Measurements from ENCODE around the gene CCDC198.

CCDC198 gene

GRCh38 chr14:57493467-57494181, at the start of gene CCDC198:
CCDC198 (minus strand) TSS chr14:57493857; CDS start chr14:57493715, 142 bp downstream.
- in situ Hi-C loops (cut with HindIII; ENCODE audit: low sequenced_read_pairs), result loop anchor here (25.0 kb wide), 1 partner anchor 569 kb away; no protein-coding TSS in a partner anchor
- TF ChIP-seq CTCF (IDR thresholded peaks at IDR 0.05; ENCODE audit: low read depth, low read length, missing control alignments), result no peak
- no peak for DNase-seq (ENCODE audit: low read depth)

GRCh38 chr14:57533214-57533613, 39.6 kb upstream of the CCDC198 start:
- peak; percentile 2 for DNase-seq (ENCODE audit: low read depth)
- H3K4me3 ChIP-seq (ENCODE audit: low read depth, low read length), result no peak overlapping the region
- in situ Hi-C loops (cut with HindIII; ENCODE audit: low sequenced_read_pairs), result no loop called here
- peak; percentile 43 for TF ChIP-seq CTCF (IDR thresholded peaks at IDR 0.05; ENCODE audit: low read depth, low read length, missing control alignments)

More at GRCh38 chr14:57493467-57494181, at the start of gene CCDC198:
- no peak within 1 kb of the TSS for H3K4me3 ChIP-seq (ENCODE audit: low read depth, low read length)

GRCh38 chr14:57530571-57530970, 36.9 kb upstream of the CCDC198 start:
- in situ Hi-C loops (cut with HindIII; ENCODE audit: low sequenced_read_pairs), result no loop called here
- DNase-seq (ENCODE audit: low read depth), result no peak
- no peak for TF ChIP-seq CTCF (IDR thresholded peaks at IDR 0.05; ENCODE audit: low read depth, low read length, missing control alignments)
- no peak overlapping the region for H3K4me3 ChIP-seq (ENCODE audit: low read depth, low read length)

- no peak overlapping the region for H3K4me3 ChIP-seq (ENCODE audit: low read depth, low read length)
- in situ Hi-C loops (cut with HindIII; ENCODE audit: low sequenced_read_pairs), result no loop called here
- TF ChIP-seq CTCF (IDR thresholded peaks at IDR 0.05; ENCODE audit: low read depth, low read length, missing control alignments), result no peak
- no peak for DNase-seq (ENCODE audit: low read depth)
Observed at GRCh38 chr14:57526942-57527341, 33.3 kb upstream of the CCDC198 start.

- no peak for TF ChIP-seq CTCF (IDR thresholded peaks at IDR 0.05; ENCODE audit: low read depth, low read length, missing control alignments)
- in situ Hi-C loops (cut with HindIII; ENCODE audit: low sequenced_read_pairs), result no loop called here
- no peak for DNase-seq (ENCODE audit: low read depth)
- H3K4me3 ChIP-seq (ENCODE audit: low read depth, low read length), result no peak overlapping the region
Observed at GRCh38 chr14:57519043-57519442, 25.4 kb upstream of the CCDC198 start.

- H3K4me3 ChIP-seq (ENCODE audit: low read depth, low read length), result no peak overlapping the region
- TF ChIP-seq CTCF (IDR thresholded peaks at IDR 0.05; ENCODE audit: low read depth, low read length, missing control alignments), result no peak
- DNase-seq (ENCODE audit: low read depth), result no peak
- in situ Hi-C loops (cut with HindIII; ENCODE audit: low sequenced_read_pairs), result no loop called here
Observed at GRCh38 chr14:57512220-57512619, 18.6 kb upstream of the CCDC198 start.
